ENCODE measurements around the gene FKBP14.

The FKBP14 gene

GRCh38 chr7:30032310-30033125, 6.0 kb upstream of the FKBP14 start:
- DNase-seq = no peak

- no peak for DNase-seq
Observed at GRCh38 chr7:30029696-30030095, 3.2 kb upstream of the FKBP14 start.

GRCh38 chr7:30028749-30029635, 2.5 kb upstream of the FKBP14 start:
- no peak for DNase-seq

- DNase-seq = peak; percentile 88
Observed at GRCh38 chr7:30028216-30028748, 1.8 kb upstream of the FKBP14 start, which contains the start of gene PLEKHA8. TSS of gene PLEKHA8 (plus strand) at chr7:30028412. CDS start at chr7:30028763, 351 bp downstream.

GRCh38 chr7:30027740-30028215, 1.3 kb upstream of the FKBP14 start:
- no peak for DNase-seq

- DNase-seq = no peak
Observed at GRCh38 chr7:30027065-30027456, 559 bp upstream of the FKBP14 start.

GRCh38 chr7:30023524-30023923, 3.0 kb downstream of the FKBP14 start:
- no peak for DNase-seq

GRCh38 chr7:30022991-30023390, 3.5 kb downstream of the FKBP14 start:
- DNase-seq = no peak

GRCh38 chr7:30020535-30020934, 6.0 kb downstream of the FKBP14 start:
- no peak for DNase-seq

- DNase-seq = no peak
Observed at GRCh38 chr7:30019960-30020359, 6.5 kb downstream of the FKBP14 start.

- DNase-seq = no peak
Observed at GRCh38 chr7:30019387-30019786, 7.1 kb downstream of the FKBP14 start.

GRCh38 chr7:30018451-30018850, 8.1 kb downstream of the FKBP14 start:
- DNase-seq = no peak

- no peak for DNase-seq
Observed at GRCh38 chr7:30012757-30013156, 13.7 kb downstream of the FKBP14 start.

- DNase-seq = no peak
Observed at GRCh38 chr7:30010021-30010420, 16.5 kb downstream of the FKBP14 start.

- DNase-seq = no peak
Observed at GRCh38 chr7:30005464-30005863, 21.0 kb downstream of the FKBP14 start.

- no peak for DNase-seq
Observed at GRCh38 chr7:30003098-30003497, 23.4 kb downstream of the FKBP14 start.

- DNase-seq = no peak
Observed at GRCh38 chr7:30001998-30002397, 24.5 kb downstream of the FKBP14 start.

GRCh38 chr7:29998489-29998888, 28.0 kb downstream of the FKBP14 start:
- DNase-seq = no peak

GRCh38 chr7:29996321-29996720, 30.2 kb downstream of the FKBP14 start:
- no peak for DNase-seq

GRCh38 chr7:29995652-29996051, 30.9 kb downstream of the FKBP14 start:
- DNase-seq = no peak

- no peak for DNase-seq
Observed at GRCh38 chr7:29993140-29993539, 33.4 kb downstream of the FKBP14 start.

GRCh38 chr7:29991937-29992336, 34.6 kb downstream of the FKBP14 start:
- no peak for DNase-seq

- DNase-seq = no peak
Observed at GRCh38 chr7:29990931-29991330, 35.6 kb downstream of the FKBP14 start.
